ENCODE results near the gene NSUN6. TPM values are rescaled to one million over a fixed set of nuclear protein-coding genes. Genes with fewer than 3 reads are reported as not detected.

Gene NSUN6
- total and polyA plus RNA-seq, 4 donors = 16.3 to 47.6 (median 25.0) TPM

GRCh38 chr10:18523025-18523424, 128.4 kb downstream of the NSUN6 start:
- Histone ChIP-seq H3K36me3 (ENCODE audit: control insufficient read depth in 4 of 4, insufficient read depth in 3 of 4, low read depth in 1 of 4, low read length in 3 of 4) (peaks cover 0 to 6% (median 2%) of the 10 kb centered on the region in 4 donors), H3K27me3 (ENCODE audit: control insufficient read depth in 4 of 4, insufficient read depth in 4 of 4, low read length in 3 of 4) (no peaks in the 10 kb centered on the region), H3K9me3 (ENCODE audit: control insufficient read depth in 4 of 4, low read length in 3 of 4) (no peaks in the 10 kb centered on the region), H3K9ac (ENCODE audit: low read depth in 1 of 2, low read length in 2 of 2) (no peak overlapping the region), H3K4me3 (ENCODE audit: low read depth in 1 of 3, low read length in 3 of 3) (no peak overlapping the region), H3K27ac (ENCODE audit: low read depth in 1 of 2, low read length in 2 of 2) (no peak overlapping the region), H3K4me1 (ENCODE audit: control insufficient read depth in 4 of 4, insufficient read depth in 4 of 4, low read length in 3 of 4) (no peaks in the 10 kb centered on the region)
- TF ChIP-seq JUND (IDR thresholded peaks at IDR 0.05) (no peak), FOXA2 (IDR thresholded peaks at IDR 0.05) (no peak), GABPA (IDR thresholded peaks at IDR 0.05 in 1 of 2, conservative IDR thresholded peaks at IDR 0.05 in 1 of 2) (no peak), SP1 (IDR thresholded peaks at IDR 0.05) (no peak), HNF4A (conservative IDR thresholded peaks at IDR 0.05) (no peak), REST (IDR thresholded peaks at IDR 0.05) (no peak), CTCF (IDR thresholded peaks at IDR 0.05; ENCODE audit: low read depth, low read length, missing input control) (no peak), TAF1 (conservative IDR thresholded peaks at IDR 0.05) (no peak)
- WGBS = 68% methylated on average over 1 of the region's 1 CpG
- no peak for DNase-seq (ENCODE audit: low spot score)

GRCh38 chr10:18516851-18517250, 134.5 kb downstream of the NSUN6 start:
- 97% methylated on average over 3 of the region's 3 CpGs for WGBS
- H3K4me1 ChIP-seq (ENCODE audit: control insufficient read depth in 4 of 4, insufficient read depth in 4 of 4, low read length in 3 of 4) = no peaks in the 10 kb centered on the region
- no peaks in the 10 kb centered on the region for H3K27me3 ChIP-seq (ENCODE audit: control insufficient read depth in 4 of 4, insufficient read depth in 4 of 4, low read length in 3 of 4)
- no peaks in the 10 kb centered on the region for H3K9me3 ChIP-seq (ENCODE audit: control insufficient read depth in 4 of 4, low read length in 3 of 4)
- no peak for TF ChIP-seq TAF1 (conservative IDR thresholded peaks at IDR 0.05)
- TF ChIP-seq NR2F2 (IDR thresholded peaks at IDR 0.05) = no peak
- no peak for TF ChIP-seq MAX (IDR thresholded peaks at IDR 0.05)
- TF ChIP-seq REST (IDR thresholded peaks at IDR 0.05) = no peak
- TF ChIP-seq JUND (IDR thresholded peaks at IDR 0.05) = no peak
- no peak for TF ChIP-seq YY1 (IDR thresholded peaks at IDR 0.05)
- TF ChIP-seq HNF4G (IDR thresholded peaks at IDR 0.05) = no peak
- TF ChIP-seq ATF3 (IDR thresholded peaks at IDR 0.05) = no peak
- no peak for TF ChIP-seq CTCF (IDR thresholded peaks at IDR 0.05; ENCODE audit: low read depth, low read length, missing input control)
- TF ChIP-seq ZBTB33 (IDR thresholded peaks at IDR 0.05) = no peak
- TF ChIP-seq EGR1 (IDR thresholded peaks at IDR 0.05; ENCODE audit: low read depth in 2 of 2) = no peak
- TF ChIP-seq SP1 (IDR thresholded peaks at IDR 0.05) = no peak
- H3K9ac ChIP-seq (ENCODE audit: low read depth in 1 of 2, low read length in 2 of 2) = no peak overlapping the region
- H3K4me3 ChIP-seq (ENCODE audit: low read depth in 1 of 3, low read length in 3 of 3) = no peak overlapping the region
- no peak overlapping the region for H3K27ac ChIP-seq (ENCODE audit: low read depth in 1 of 2, low read length in 2 of 2)
- H3K36me3 ChIP-seq (ENCODE audit: control insufficient read depth in 4 of 4, insufficient read depth in 3 of 4, low read depth in 1 of 4, low read length in 3 of 4) = peaks cover 0 to 2% (median 2%) of the 10 kb centered on the region in 4 donors
- no peak for DNase-seq (ENCODE audit: low spot score)
